OCI-LY7 (cell line): ENCODE measurements around the gene CRY2. TPM values are rescaled to one million over a fixed set of nuclear protein-coding genes. Genes with fewer than 3 reads are reported as not detected.

Experiments used
- total RNA-seq, 2 experiments: library from RNA; depleted of rRNA in 1 of 2; stranded (reverse); fragments of >200 nt in 1 of 2; shearing (Covaris generic) in 1 of 2; gene quantifications; 2 replicates each; pipeline ENCODE4 v1.2.3, GENCODE V29; 2014 to 2022

Gene CRY2
- total RNA-seq, 2 experiments from 2014 or later: 19.2 to 24.6 TPM

Other genes starting within 250 kb of the CRY2 start
- not detected in 2 replicates for gene CHST1, start 181.9 kb upstream of the CRY2 start, total RNA-seq (2014; rRNA removed; shearing (Covaris generic))
- gene CHST1, start 181.9 kb upstream of the CRY2 start, total RNA-seq (2022): not detected in 2 replicates
- gene SLC35C1, start 42.3 kb upstream of the CRY2 start, total RNA-seq (2014; rRNA removed; shearing (Covaris generic)): 2.1 and 3.3 TPM in 2 replicates
- gene SLC35C1, start 42.3 kb upstream of the CRY2 start, total RNA-seq (2022): 7.9 and 9.2 TPM in 2 replicates
- 2.2 and 2.9 TPM in 2 replicates for gene MAPK8IP1, start 38.2 kb downstream of the CRY2 start, total RNA-seq (2014; rRNA removed; shearing (Covaris generic))
- gene MAPK8IP1, start 38.2 kb downstream of the CRY2 start, total RNA-seq (2022): 1.5 and 2.2 TPM in 2 replicates
- 2.4 and 3.3 TPM in 2 replicates for gene FREY1, start 59.8 kb downstream of the CRY2 start, total RNA-seq (2014; rRNA removed; shearing (Covaris generic))
- 3.7 and 4.3 TPM in 2 replicates for gene FREY1, start 59.8 kb downstream of the CRY2 start, total RNA-seq (2022)
- gene PEX16, start 70.4 kb downstream of the CRY2 start, total RNA-seq (2014; rRNA removed; shearing (Covaris generic)): 41.0 TPM in 2 replicates
- gene PEX16, start 70.4 kb downstream of the CRY2 start, total RNA-seq (2022): 42.1 and 43.9 TPM in 2 replicates
- 0.08 and 0.60 TPM in 2 replicates for gene LARGE2, start 75.2 kb downstream of the CRY2 start, total RNA-seq (2014; rRNA removed; shearing (Covaris generic))
- gene LARGE2, start 75.2 kb downstream of the CRY2 start, total RNA-seq (2022): 1.00 and 1.3 TPM in 2 replicates